Effector CD8-positive, alpha-beta T cell (primary cell): ENCODE data around the gene ITCH.
"Not testable (repeated sequence)": the region's sequence is repeated elsewhere in the genome, so short reads cannot be mapped to it uniquely, and the experiment has no call there.

ENCODE experiments used
- DNase-seq: peaks from one replicate; lab custom pipeline; 2025; lab: John Stamatoyannopoulos, UW
- total RNA-seq, 4 experiments: gene quantifications; one replicate each; lab custom pipeline; 2026; lab: John Stamatoyannopoulos, UW

ITCH gene
- 62.4 to 92.8 (median 73.1) reads per million in 4 experiments for total RNA-seq

- peak; percentile 84 for DNase-seq
These were observed at the start of gene ITCH for GRCh38 chr20:34363062-34363464. TSS of gene ITCH (plus strand) at chr20:34363273. CDS start at chr20:34393812, 30,539 bp downstream.

DNA sequence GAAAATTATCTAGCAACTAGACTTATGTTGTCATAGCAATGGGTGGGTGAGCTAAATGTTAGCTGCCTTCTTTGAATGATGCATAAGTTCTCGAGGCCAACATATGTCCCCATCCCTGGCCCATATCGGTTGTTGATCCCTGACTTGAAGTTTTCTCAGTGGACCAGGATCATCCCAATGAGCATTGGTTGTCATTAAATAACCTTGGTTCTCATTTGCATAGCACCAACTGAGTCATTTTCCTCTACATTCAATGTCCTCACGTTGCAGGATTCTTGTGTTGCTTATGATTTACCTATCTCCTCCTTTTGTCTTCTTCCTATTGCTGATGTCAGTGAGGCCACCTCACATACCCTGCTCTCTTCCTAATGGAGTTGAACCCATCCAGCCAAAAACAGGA, 47.8 kb upstream of the ITCH start:
- no peak for DNase-seq

DNA sequence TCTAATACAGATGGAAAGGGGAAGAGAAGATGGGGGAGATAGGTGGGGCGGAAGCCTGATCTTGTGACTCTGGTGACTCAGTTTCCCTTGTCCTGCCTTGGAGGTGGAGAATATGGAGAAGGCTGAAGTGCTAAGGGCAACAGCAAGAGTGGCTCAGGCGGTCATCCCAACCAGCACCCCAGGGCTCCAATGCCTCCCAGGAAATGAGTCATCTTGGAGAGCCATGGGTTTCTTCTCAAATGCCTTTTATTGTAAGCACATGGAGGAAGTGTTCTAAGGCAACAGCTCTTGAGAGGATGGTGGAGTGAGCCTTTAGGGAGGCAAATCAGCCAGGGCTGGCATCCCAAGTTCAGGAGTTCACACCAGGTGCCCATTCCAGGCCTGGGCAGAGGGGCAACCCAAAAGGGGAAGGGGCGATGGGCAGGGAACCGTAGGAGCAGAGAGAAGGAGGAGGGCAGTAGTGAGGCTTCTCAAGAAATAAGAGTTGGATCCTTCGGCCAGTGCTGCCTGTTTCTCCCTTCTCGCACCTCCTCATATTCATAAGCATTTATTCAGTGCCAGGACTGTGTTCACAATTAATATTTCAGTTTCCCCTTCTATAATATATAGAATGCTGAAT, 46.8 kb upstream of the ITCH start:
- DNase-seq: no peak

GRCh38 chr20:34318609-34319443, 44.2 kb upstream of the ITCH start:
- DNase-seq: no peak

GRCh38 chr20:34320861-34321260, 42.2 kb upstream of the ITCH start:
- no peak for DNase-seq

- no peak for DNase-seq
These were observed 40.6 kb upstream of the ITCH start for GRCh38 chr20:34322267-34323105.

- DNase-seq: no peak
These were observed 38.5 kb upstream of the ITCH start for GRCh38 chr20:34324541-34324940.

GRCh38 chr20:34328207-34328606, 34.9 kb upstream of the ITCH start:
- DNase-seq: not testable (repeated sequence)

- no peak for DNase-seq
These were observed 34.0 kb upstream of the ITCH start for GRCh38 chr20:34328928-34329677.

DNA sequence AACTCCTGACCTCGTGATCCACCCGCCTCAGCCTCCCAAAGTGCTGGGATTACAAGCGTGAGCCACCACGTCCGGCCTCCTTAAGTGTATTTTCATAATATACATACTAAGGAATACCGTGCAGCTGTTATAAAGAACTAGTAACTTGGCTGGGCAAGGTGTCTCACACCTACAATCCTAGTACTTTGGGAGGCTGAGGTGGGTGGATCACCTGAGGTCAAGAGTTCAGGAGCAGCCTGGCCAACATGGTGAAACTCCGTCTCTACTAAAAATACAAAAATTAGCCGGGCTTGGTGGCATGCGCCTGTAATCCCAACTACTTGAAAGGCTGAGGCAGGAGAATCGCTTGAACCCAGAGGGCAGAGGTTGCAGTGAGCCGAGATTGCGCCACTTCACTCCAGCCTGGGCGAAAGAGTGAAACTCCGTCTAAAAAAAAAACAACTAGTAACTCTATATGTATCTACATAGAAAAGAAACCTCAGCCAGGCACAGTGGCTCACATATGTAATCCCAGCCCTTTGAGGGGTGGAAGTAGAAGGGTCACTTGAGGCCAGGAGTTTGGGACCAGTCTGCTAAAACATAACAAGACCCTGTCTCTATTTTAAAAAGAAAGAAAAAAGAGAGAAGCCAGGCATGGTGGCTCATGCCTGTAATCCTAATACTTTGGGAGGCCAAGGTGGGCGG, 32.1 kb upstream of the ITCH start:
- DNase-seq: not testable (repeated sequence)

DNA sequence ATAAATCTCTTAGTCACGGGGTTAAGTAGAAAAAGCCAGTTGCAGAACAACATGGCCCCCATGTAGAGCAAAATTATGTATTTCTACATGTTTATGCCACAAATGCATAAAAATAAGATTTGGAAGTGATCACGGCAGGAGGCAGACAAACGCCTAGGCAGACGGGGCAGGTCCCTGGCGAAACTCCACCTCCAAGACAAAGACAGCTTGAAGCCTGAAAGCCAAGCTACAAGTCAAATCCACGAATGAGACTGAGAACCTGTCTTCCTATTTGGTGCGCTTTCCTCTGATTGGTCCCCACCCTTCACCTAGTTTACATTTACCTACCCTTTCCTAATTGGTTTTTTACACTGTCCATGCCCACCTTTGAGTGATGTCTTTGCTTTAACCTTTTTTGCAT, 31.2 kb upstream of the ITCH start:
- no peak for DNase-seq

GRCh38 chr20:34332262-34332920, 30.7 kb upstream of the ITCH start:
- DNase-seq: no peak

GRCh38 chr20:34333786-34334185, 29.3 kb upstream of the ITCH start:
- no peak for DNase-seq

DNA sequence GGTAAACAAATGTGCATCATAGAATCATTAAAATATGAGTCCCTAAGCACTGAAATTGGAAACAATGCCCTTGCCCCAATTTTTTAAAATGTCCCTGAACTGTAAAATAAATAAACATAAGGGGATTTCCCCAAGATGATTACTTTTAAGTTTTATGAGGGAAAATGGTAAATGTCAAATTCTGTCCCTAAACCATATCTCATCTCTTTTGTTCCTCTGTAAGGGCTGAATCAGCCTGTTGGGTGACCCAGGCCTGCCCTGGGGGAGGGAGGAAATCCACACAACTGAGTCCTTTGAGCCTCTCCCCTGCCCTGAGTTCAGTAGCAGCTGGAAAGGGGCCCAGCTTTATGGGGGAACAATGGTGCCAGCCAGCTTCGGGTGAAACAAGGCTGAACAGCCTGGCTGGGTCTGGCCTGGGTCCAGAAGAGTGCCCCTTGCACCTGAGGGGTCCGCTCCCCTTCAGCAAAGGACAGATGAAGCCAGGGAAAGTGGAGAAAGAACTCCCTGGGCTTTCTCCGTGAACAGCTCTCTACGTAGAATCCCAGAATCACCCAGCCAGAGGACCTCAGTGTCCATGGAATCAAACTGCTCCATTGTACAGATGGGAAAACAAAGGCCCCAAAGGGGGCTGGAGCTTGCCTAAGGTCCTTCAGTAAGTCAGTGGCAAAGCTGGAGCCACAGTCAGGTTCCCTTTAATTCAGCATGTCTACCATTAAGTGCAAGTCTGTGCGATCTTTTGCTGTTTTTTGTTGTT, 28.2 kb upstream of the ITCH start:
- no peak for DNase-seq

DNA sequence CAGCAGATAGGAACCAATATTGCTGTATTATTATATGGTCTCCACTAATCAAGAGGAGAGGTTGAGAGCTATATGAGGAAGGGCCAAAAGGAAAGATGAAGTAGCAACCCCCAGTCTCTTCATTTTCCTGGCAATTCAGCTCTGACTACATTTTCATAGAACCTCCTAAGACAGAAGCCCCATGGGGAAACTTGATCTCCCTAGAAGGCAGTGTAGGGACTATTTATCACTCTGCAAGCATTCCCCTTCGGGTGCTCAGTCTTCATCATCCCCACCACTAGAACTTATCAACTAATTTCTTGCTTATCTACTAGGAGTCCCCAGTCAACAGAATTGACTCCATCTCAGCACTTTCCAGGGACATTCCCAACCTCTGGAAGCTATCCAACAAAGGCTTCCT, 25.5 kb upstream of the ITCH start:
- DNase-seq: no peak

DNA sequence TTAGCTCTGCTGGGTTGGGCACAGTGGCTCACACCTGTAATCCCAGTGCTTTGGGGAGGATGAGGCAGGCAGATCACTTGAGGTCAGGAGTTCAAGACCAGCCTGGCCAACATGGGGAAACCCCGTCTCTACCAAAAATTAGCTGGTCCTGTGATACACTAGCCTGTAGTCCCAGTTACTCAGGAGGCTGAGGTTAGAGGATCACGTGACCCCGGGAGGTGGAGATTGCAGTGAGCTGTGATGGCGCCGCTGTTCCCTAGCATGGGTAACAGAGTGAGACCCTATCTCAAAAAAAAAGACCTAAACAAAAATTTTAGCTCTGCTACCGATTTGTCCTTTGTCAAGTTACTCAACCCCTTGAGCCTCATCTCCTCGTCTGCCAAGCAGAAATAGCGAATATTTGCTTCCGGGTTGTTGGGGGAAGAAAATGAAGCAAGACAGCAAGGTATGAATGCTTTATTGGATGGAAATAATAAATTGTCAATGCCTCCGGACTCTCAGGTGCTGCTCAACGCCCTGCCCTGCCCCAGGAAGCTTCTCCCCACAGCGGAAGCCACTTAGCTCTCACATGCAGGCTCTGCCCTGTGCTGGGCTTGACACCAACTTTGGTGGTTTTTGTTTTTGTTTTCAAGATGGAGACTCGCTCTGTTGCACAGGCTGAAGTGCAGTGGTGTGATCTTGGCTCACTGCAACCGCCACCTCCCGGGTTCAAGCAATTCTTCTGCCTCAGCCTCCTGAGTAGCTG, 24.9 kb upstream of the ITCH start:
- no peak for DNase-seq

GRCh38 chr20:34340726-34341125, 22.3 kb upstream of the ITCH start:
- DNase-seq: not testable (repeated sequence)

DNA sequence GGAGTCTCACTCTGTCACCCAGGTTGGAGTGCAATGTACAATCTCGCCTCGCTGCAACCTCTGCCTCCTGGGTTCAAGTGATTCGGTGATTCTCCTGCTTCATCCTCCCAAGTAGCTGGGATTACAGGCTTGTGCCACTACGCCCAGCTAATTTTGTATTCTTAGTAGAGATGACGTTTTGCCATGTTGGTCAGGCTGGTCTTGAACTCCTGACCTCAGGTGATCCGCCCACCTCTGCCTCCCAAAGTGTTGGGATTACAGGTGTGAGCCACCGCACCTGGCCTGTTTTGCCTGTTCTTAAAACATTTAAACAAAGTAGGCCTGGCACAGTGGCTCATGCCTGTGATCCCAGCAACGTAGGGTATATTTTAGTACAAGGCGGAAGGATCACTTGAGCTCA, 21.9 kb upstream of the ITCH start:
- not testable (repeated sequence) for DNase-seq
